Measurements from ENCODE around the gene DOCK2. TPM values are rescaled to one million over a fixed set of nuclear protein-coding genes. Genes with fewer than 3 reads are reported as not detected.

The DOCK2 gene
- total RNA-seq, 1 donor from 2014 or later, result 6.5 TPM

Small RNA genes lying within 50 kb of the gene (microRNA-seq; reads per million reads assigned to microRNA genes)
- gene MIR378E (ENCODE audit: unreplicated experiment), result not detected

Other genes with a start within 250 kb of the DOCK2 start
- 38.6 TPM for gene SPDL1, start 53.5 kb upstream of the DOCK2 start, total RNA-seq (ENCODE audit: unreplicated experiment)

All from endothelial cell (in vitro differentiated cells).